Stimulated activated CD8-positive, alpha-beta memory T cell treated with anti-CD3 and anti-CD28 coated beads, Interleukin-2, amount 100 ng/mL, for 48 hours (primary cell): ENCODE results near the gene ELF4.

Experiments used
- DNase-seq, 2 donors: peaks; one replicate each; pipeline ENCODE4 v3.0.0-alpha.2; 2020; ENCODE audit warnings: low read depth in 2 of 2

The ELF4 gene

DNA sequence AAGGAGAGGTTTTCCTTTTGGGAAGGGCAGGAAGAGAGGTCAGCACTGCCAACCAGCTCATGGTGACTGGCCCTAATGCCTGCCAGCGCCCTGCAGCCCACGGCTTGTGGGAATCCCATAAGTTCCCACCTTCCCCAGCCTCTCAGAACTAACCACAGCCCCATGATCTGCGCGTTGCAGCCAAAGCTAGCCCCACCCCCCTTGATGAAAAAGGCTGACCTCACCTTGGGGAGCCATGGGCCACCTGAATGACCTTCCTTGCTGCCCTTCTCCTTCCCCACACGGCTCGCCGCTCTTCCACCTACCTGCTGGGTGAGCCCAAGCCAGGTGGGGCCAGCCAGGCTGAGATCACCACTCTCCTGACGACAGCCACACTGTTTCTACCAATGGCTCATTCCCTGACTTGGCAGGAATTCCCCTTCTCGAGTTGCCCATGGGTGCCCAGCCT is 3.9 kb upstream of the ELF4 start:
- no peak for DNase-seq

DNA sequence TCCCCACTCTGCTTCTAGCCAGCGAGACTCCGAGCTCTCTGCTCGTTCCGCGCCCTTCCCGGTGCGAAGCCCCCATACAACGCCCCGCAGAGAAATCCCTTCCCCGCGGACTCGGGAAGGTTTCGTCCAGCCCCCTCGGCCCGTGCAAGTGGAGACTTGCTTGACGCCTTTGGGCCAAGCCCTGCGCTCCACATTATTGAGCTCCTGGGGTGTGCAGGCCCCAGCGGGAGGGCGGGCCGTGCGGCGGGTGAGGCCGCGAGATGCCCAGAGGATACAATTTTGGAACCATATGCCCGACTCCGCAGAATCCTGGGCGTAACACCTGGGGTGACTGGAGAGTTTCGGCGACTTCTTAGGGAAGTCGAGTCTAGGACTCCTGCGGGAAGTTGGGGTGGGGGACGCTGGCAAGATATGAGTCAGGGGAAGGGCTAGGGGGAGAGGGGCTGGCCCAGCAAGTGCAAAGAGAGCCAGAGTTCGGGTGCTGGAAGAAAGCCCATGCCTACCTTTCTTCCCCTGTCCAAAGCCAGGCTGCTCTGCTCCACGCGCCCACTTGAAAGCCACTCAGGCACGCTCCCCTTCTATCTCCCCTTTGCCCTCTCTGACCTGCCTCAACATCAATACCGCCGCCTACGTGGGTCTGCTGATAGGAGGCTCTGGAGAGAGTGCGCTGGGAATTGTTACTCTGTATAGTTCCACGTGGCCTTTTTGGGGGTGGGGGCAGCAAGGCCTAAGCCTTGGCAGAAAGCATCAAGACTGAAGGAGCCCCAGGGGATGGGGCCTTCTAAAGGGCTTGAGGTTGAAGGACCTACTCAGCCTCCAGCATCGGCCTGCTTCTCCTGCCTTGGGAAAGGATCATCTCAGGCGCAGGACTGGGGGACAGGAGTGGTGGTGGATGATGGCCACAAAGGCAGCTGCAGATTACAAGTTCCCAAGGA is 1.2 kb upstream of the ELF4 start:
- no peak for DNase-seq

DNA sequence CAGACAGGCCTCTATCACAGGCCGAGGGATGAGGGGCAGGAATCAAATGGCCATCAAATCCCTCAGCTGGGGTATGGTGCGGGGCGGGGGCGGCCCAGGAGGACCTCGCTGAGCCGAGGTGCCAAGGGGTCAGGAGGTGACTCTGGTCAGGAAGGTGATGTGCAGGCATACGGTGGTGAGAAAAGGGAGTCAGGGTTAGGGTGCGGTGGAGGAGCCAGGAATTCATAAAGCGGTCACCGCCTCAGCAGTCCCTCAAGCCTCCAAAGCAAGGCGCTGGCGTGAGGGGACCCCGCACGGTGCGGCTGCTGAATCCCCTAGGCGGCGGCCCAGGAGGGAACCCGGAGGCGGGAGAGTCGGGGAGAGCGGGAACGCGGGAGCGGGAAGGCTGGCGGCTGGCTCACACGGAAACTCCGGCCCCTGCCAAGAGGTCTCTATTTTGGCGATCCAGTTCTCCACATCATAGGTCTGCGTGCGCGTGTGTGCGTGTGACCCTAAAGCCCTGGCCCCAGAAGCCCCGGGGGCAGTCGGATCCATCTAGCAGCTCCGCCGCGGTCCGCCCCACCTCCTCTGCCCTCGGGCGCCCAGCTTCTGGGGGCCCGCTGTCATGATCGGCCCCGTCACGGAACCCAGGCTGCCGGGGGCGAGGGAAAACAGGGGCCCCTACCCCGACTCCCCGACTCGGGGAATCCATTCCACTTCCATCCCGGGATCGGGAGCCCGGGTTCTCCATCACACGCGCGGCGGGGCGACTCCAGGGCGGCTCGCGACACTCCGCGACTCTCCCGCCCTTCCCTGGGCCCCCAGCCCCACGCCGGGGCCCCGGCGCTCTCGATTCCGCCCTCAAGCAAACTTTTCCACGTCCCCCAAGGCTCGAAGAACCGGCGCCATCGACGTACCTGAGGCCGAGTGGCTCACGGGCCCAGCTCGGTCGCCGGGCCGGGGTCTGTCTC is 593 bp downstream of the ELF4 start:
- no peak for DNase-seq

DNA sequence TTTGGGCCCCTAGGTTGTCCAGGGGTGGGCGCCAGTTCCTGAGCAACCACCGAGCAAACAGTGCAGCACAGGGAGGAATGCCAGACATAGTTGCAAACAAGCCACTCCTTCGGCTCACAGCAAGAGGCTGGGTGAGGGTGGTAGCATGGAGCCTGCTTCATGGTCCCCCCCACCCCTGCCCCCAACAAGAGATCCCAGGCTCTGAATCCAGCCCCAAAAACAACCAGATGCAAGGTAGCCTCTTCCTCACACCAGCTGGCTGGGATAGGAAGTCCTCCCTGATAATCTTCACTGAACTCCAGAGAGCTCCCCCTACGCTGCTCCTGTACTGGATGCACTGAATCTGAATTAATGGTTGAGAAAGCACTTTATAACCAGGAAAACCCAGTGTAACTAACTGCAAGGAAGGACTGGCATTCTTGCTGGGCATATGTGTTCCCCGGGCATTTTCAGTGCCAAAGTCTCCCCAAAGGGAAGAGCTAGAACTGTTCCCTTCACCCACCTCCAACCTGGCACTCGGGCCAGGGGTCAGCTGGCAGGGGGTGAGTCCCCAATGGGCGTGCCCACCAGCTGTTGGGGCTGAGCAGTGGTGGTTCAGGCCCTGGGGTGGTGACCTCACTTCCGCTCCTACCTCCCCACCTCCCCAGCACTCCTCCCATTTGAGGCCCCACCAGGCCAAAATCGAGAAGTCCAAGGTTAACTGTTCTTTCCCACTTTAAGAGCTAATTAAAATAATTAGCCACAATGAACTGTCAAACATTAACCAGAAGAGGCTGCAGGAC is 1.5 kb downstream of the ELF4 start:
- no peak for DNase-seq

DNA sequence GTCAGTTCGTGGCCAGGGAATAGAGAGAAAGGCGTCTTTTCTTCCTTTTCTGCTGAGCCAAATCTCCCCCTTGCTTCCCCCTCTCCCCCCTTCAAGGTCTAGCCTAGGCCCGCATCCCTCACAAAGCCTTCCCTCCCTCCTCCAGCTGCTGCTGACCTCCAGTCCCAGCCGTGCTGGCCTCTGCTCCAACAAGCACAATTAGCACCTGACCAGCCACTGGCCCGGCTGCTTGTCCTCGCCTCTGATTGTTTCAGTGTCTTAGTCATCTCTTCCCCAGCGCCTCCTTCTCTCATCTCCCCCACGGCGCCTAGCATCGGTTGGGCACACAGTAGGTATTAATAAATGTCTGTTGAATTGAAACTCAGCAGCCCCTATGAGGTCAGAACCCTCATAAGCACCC is 4.2 kb downstream of the ELF4 start:
- no peak for DNase-seq

DNA sequence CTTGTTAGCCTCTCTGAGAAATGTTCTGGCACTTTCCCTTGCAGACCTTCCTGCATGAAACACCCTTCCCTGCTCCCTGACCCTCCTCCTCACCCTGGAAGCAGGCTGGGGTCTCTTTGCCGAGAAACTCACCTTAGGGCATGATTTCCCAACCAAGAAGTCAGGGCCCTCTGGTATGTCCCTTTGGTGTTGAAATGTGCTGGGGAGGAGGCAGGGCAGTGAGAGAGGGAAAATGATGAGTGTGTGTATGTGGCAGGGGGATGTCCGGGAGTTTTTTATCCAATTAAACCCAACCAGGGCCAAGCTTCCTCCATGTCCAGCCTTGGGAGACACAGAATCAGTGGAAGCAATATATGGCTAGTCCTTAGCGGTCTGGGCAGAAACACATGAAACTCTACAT is 5.1 kb downstream of the ELF4 start:
- DNase-seq, result no peak

DNA sequence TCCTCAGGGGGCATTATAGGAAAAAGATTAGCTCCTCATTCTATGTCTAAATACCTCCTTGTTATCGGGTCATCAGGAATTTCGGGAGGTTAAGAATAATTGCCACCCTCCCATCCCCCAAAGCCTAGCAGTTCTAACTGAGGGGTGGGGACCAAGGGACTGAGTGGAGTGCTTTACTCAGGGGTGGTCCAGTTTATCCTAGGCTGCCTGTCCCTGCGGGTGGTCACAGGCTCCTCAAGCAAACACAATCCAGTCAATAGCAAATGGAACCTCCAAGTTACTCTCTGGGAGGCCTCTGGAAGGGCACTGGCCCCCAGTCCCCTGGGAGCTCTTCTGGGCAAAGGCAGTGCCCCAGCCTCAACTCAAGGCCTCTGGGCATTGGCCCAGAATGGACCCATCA is 6.7 kb downstream of the ELF4 start:
- DNase-seq, result no peak

DNA sequence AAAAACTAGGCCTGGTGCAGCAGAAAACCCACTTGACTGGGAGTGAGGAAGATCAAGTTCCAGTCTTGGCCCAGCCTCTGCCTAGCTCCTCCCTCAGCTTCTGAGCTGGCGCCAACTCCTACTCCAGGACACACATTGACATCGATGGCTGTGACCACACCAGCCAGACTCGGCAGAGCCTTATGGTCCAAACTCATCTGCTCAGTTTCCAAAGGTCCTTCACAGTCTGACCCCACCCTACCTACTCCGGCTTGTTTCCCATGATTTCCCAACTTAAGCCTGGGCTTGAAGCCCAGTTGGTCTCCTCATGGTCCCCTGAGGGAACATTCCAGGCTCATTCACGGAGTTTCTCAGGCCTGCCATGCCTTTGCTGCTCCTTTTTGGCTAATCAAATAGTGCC is 10.1 kb downstream of the ELF4 start:
- no peak for DNase-seq

DNA sequence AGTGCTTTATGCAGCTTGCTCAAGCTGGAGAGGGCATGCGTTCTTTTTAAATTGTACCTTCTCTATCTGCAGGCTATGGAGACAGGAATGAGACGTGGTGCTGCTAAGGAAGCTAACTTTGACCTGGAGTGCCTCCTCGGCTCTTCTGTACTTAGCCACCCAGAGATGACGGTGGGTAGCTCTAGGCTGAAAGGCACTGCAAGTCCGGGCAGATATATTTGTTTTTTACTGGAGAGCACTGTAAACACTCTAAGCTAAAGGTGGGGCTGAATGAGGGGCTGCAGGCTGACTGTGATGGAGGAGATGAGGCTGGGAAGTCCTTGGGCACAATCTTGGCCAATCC is 12.1 kb downstream of the ELF4 start:
- no peak for DNase-seq

DNA sequence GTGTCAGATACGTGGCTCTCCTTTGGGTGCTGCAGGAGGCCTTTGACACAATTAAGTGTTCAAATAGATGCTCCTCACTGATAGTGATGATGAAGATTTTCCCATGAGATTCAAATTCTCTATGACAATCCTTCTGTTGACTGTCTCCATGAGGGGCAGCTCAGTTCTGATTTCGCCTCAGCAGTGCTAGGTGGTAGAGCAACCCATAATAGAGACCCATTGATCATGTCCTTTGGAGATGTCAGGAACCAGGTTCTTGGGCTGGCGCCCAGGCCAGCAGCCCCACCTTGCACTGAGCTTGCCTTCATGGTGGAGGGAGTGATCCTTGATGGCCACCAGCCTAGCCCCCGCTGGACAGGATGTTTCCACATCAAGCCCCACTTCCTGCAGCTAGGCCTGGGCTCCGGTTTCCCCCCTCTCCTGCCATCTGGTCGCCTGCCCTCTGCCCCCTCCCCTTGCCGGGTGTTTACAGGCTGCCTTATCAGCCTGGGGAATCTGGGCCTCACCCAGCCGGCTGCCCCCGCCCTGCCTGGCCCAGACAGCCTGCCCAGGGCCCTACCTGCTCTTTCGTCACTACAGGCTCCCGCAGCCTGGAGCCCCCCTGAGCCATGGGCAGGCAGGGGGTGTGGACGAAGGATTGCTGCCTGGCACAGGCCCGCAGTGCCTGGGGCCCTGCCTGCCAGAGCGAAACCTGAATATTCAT is 12.6 kb downstream of the ELF4 start:
- no peak for DNase-seq

DNA sequence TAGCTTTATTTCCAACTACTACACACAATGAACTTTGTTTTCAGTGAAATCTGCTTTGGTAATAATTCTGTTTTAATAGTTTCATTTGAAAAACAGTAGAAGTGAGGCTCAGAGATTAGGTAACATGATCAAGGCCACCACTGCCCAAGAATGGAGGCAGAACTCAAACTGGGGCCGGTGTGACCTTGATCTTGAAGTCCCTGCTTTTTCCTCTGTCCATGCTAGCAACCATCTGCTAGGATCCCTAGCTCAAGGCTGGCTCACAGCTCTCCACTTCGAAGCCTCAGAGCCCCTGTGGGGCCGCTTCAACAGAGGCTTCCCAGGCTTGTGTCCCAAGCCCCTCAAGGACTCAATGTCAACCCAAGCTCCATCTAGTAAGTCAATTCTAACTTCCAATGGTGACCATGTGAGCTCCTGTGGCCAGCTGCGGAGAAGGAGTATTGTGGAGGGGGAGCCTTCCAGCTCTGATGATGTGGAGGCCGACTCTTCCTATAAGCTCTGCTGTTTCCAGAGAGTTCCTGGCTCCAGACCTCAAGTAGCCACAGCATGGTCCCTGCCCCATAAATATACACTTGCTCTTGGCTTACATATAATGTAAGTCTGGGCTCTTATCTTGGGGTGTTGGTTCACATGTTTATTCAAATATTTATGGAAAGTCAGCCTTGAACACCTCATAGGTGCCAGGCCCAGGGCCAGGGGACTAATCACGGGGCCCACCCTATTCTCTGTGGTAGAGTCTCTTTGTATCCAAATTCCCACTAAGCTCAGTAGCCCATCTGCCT is 14.9 kb downstream of the ELF4 start:
- DNase-seq, result no peak

DNA sequence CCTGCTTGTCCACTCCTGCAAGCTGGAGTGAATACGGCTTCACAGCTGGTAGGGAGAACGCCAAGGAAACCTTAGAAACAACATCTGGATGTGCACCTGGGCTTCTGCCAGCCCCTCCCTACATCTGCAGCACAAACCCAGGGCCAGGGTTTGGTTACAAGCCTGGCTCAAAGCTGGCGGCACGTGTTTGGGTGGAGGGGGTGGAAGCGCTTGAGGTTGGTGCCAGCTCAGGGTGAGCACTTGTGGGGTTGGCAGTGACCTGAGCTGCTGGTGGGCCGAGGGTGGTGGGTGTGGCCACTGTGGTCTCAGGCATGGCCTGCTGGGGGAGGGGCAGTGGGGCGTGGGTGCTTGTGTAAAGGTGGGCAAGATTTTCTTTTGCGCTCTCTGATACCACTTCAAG is 15.6 kb downstream of the ELF4 start:
- DNase-seq, result no peak

DNA sequence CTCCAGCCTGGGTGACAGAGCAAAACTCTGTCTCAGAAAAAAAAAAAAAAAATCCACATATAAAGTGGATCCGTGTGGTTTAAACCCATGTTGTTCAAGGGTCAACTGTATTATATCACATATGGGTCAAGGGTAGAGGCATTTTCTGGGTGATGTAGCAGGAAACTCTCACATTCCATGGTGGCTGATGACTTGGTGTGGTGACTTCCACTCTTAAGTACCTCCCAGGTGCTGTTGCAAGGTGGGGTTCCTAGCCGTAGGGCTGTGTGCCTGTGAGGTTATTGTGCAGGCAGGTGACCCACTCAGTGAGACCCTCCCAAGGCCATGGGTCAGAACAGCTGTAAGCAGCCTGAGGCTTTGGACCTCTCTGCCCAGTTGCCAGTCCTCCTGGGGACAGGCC is 17.0 kb downstream of the ELF4 start:
- DNase-seq, result no peak

DNA sequence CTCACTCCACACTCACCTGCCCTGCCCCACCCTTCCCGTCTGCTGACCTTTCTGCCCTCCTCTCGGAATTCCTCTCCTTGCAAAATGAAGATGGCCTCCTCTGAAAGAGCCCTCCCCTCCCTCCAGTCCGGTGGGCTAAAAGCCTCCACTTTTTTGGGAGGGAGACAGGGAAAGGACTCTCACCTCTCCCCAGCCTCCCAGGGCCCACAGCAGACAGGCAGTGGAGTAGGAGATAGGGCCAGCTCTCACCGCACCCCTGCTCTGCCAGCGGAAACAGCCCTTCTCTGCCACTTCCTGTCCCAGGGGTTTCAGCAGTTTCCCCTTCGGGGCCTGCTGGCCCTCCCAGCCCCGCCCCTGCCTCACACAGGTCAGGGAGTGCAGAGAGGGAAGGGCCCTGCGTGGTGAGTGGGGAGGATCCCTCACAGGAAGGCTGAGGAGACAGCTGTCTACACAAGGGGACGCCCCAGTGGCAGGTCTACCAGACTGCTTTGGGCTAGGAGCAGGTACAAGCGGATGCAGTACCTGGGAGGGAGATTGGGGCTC is 18.2 kb downstream of the ELF4 start:
- peak; percentile 72 to 79 for DNase-seq

DNA sequence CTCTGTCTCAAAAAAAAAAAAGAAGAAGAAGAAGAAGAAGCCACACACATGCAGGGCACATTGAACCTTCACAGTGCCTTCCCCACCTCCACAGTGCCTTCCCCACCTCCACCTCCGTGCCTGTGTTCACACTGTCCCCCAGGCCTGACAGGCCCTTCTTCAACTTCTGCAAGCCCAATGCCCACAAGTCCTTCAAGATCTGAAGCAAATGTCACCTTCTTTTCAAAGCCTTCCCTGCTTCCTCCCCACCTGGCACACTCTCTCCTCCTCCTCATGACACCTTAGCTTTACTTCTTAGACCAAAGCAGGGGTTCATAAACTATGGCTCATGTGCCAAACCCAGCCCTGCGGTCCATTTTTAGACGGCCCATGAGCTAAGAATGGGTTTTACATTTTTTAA is 19.9 kb downstream of the ELF4 start:
- no peak for DNase-seq

DNA sequence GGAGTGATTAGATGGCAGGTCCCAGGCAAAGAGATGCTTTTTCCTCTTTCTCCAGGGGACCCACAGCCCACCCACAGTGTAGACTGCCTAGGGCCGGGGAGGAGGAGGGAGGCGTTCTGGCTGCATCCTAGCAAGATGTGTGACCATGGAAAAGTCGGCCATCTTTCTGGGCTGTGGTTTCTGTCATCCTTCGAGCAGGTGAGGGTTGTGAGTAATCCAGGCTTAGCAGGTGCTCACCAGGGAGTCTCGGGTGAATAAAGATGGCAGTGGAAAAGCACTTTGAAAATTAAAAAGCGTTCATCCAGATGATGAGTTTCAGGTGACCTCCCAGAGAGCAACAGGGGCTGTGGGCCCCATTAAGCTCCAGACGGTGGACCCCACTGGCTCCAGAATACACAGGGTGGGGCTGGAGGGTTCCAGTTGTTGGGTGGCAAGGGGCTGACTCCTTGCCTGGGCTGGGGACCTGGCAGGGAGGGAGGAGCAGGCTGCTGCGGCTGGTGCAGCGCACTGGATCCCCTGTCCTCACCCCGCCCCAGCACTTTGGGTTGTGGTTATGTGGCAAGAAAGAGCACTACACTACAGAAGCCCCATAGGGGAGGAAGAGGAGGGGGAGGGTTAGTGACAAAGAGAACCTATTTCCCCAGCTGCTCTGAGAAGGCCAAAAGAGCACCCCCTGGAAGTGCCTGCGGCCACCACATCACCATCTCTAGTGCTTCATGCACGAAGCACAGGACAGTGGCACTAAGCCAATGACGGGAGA is 23.7 kb downstream of the ELF4 start:
- peak; percentile 50 to 63 for DNase-seq

DNA sequence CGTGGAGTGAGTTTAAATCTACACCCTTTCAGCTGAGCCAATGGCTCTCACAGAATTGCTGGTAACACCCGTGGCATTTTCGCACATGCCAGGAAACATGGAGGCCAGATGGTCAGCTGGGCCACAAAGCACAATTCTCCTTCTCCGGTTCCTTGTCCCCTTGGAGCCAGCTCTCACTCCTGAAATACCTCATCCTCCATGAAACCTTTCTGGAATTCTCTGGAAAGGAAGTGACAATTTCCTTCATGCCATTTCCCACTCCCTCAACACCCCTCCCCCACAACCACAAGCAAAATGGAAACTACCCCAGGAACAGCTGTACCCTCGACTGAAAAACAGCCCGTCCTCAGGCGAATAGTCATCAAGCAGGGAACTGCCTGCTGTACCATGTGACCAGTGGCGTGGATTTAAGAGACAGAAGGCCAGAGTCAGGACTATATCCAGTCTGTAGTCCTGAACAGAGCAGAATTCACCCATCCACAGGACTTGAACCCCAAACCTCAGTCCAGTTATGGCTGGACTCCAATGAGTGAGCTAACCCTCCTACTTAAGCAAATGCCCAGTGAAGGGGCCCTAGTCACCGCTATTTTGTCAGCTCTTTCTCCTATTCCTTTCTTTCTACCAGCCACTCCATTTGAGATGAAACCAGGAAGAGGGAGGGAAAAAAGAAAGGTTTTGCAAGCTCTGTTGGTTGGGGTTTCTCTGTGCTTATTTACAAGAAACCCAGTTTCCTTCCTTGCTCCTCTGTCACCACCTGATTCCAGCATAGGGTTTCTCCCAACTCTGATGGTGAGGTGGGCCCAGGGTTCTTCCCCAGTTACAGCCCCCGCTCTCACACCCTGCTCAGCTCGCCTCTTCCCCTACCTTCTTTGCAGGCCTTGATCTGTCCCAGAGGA is 24.5 kb downstream of the ELF4 start:
- no peak for DNase-seq

DNA sequence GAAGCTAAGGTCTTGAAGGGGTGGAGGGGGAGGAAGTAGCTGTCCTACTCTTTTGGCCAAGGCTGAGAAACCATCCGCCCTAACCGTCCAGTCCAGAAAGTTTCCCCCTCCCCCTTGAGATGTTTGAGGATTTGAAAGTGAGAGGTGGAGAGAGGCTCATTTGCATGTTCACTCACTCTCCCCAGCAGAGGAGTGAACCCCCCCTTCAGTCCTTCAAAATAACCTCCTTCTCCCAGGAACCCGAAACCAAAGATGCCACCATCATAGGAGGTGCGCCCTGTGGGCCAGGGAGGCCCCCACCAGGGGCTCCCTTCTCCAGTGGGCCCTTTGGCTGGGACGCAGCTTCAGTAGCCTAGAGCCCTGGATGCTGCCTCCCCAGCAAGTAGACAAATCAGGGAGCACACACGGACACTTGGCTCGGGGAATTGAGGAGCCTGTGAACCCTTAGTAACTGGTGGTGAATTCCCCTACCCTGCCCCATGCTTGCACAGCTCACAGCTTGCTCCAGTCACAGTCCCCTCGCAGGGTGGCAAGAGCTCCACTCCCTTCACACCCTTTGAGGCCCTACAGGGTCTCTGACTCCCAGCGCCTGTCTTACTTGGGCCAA is 25.6 kb downstream of the ELF4 start:
- no peak for DNase-seq
